T1000 (cell line): ENCODE results near the gene OXSR1.
"Not testable (repeated sequence)": the region's sequence is repeated elsewhere in the genome, so short reads cannot be mapped to it uniquely, and the experiment has no call there.

Source experiments
- DNase-seq: peaks from one replicate; lab custom pipeline; 2025; ENCODE audit warnings: mixed read lengths; lab: John Stamatoyannopoulos, UW

Gene OXSR1

DNA sequence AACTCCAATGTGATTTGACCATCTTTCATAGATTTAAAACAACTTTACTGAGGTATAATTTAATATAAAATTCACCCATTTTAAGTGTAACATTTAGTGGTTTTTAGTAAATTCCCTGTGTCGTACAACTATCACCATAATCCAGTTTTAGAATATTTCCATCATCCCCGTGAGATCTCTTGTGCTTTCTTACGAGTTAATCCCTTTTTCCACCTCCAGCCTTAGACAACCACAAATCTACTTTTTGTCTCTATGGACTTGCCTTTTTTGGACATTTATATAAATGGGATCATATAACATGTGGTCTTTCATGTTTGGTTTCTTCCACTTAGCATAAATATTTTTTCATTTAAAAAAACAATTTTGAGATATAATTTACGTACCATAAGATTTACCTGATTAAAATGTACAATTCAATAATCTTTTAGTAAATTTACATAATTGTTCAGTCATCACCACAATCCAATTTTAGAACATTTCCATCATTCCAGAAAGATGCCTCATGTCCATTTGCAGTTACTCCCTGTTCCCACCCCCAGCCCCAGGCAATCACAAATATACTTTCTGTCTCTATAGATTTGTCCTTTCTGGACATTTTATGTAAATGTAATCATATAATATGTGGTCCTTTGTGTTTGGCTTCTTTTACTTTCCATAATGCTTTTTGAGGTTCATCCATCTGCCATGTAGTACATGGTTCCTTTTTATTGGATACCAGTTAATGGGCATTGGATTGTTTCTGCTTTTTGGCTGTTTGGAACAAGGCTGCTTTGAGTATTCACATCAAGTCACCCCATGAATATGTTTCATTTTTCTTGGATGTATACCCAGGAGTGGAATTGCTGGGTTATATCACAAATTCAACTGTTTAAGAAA lies 3.1 kb downstream of the OXSR1 start:
- no peak for DNase-seq

DNA sequence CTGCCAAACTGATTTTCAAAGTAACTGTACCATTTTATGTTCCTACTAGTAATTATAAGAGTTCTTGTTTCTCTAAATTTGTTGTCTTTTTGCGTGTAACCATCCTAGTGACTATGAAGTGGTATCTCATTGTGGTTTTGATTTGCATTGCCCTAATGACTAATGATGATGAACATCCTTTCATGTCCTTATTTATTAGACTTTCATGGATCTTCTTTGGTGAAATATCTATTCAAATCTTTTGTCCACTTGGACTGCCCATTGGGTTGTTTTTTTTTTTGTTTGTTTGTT lies 3.6 kb downstream of the OXSR1 start:
- no peak for DNase-seq

GRCh38 chr3:38170722-38171121 lies 5.4 kb downstream of the OXSR1 start:
- DNase-seq, result no peak

DNA sequence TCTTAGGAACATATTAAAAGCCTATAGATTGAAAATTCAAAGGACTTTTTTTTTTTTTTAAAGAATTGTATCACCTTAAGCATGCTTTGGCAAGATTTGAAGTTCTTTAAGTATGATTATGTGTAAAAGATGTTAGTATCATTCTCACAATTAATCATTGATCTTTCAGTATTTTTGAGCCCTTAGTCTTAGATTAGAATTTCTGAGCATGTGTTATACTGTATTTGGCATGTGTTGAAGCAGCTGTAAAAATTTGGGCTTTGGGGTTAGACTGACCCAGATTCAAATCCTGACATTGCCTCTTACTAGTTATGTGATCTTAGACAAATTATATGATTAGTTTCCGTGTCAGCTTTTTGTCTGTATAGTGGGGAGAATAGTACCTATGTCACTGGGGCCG lies 6.3 kb downstream of the OXSR1 start:
- DNase-seq, result no peak

GRCh38 chr3:38173834-38174418 lies 8.6 kb downstream of the OXSR1 start:
- no peak for DNase-seq

GRCh38 chr3:38177181-38177580 lies 11.8 kb downstream of the OXSR1 start:
- no peak for DNase-seq

DNA sequence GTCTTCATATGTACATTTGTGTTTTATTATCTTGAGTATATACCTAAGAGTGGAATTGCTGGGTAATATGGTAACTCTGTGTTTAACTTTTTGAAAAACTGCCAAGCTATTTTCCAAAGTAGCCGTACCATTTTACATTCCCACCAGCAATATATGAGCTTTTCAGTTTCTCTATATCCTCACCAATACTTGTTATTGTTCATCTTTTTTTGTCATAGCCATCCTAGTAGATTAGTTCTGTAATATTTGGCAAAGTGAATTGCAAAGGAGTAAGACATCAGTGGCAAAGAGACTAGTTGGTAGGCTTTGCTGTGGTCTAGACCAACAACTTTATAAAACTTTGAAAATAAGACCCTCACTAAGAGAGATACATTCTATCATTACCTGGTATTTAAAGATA lies 21.4 kb downstream of the OXSR1 start:
- DNase-seq, result no peak

GRCh38 chr3:38190481-38190881 lies 25.1 kb downstream of the OXSR1 start:
- no peak for DNase-seq

GRCh38 chr3:38202931-38203330 lies 37.6 kb downstream of the OXSR1 start:
- DNase-seq, result not testable (repeated sequence)

DNA sequence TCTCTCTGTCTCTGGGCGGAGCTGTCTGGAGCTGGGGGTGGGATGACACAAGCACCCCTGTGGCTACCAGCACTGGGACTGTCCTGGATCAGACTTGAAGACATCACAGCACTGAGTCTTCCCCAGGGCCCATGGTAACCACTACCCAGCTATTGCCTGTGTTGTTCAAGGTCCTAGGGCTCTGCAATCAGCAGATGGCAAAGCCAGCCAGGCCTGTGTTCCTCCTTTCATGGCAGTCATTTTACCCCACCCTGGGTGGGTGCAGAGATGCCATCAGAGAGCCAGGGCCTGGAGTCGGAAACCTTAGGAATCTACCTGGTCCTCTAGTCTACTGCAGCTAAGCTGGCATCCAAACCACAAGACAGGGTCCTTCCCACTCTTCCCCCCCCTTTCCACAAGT lies 38.4 kb downstream of the OXSR1 start:
- no peak for DNase-seq

DNA sequence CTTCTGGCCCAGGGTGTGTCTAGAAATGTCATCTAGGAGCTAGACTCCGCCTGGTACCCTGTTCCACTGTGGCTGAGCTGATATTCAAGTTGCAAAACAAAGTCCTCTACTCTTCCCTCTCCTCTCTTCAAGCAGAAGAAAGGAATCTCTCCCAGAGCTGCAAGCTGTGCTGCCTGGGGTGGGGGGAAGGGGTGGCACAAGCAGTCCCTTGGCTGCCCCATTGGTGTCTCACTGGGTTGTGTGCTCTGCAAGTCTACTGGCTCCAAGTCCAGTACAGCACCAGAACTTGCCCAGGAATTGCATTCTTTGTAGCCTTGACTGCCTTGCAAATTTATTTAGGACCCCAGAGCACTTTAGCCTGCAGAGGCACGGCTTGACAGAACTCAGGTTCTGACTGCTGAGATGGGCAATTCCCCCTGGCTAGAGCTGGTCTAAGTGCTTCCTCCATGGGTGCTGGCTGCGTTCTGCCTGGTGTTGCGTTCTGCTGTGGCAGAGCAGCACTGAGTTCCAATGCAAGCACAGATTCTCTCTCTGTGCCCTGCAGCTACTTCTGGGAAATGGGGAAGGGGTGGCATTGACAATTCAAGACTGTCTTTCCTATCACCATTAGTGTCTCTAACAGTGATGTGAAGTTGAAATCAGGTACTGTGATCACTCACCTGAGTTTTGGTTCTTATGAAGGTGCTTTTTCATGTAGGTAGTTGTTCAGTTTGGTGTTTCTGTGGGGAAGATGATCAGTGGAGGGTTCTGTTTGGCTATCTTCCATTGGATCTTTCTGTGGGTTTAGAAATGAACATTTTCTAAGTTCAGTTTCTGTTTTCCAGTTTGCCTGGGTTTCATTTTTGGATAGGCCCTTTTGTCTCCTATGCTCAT lies 39.5 kb downstream of the OXSR1 start:
- DNase-seq, result no peak

DNA sequence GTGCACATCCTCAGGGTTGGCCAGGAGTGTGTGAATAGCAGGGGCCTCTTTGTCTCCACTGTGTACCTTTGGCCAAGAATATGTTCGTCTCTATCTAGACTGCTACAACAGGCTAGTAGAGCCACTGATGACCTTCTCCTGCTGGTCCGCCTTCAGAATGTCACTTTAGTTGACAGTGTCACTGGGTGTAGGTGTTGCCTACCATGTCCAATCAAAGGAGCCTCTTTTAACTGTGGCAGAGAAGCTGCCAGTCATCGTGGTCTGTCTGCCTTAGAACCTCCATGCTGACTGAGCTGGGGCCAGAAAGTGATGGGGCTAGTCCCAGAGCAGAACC lies 40.1 kb downstream of the OXSR1 start:
- no peak for DNase-seq

DNA sequence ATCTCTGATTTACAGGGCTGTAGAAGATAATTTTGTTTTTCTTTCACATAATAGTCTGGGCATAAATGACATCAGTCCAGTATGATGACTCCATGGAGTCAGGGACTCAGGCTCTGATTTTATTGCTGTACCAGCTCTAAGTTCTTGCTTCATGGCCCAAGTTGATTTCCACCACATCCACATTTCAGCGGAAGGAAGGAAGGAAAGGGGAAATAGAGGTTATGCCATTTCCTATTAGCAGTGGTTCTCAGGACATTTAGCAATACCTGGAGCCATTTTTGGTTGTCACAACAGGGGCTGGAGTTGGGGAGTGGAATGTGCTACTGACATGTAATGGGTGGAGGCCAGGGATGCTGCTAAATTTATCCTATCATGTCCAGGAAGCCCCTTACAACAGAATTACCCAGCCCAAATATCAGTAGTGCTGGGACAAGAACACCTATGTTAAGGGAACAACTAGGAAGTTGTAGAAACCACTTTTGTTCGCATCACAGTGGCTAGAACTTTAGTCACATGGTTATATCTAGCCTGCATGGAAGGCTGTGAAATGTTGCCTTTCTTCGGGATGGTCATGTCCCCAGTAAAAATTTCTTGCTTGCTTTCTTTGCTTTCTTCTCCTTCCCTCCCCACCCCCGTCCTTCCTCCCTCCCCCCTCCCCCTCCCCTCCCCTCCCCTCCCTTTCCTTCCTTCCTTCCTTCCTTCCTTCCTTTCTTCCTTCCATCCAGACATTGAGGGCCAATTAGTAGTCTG lies 42.1 kb downstream of the OXSR1 start:
- DNase-seq, result no peak

GRCh38 chr3:38210141-38210757 lies 44.9 kb downstream of the OXSR1 start:
- DNase-seq, result no peak

GRCh38 chr3:38212141-38212540 lies 46.8 kb downstream of the OXSR1 start:
- no peak for DNase-seq

GRCh38 chr3:38214560-38214959 lies 49.2 kb downstream of the OXSR1 start:
- DNase-seq, result no peak

- DNase-seq, result no peak
These were observed 54.4 kb downstream of the OXSR1 start for GRCh38 chr3:38219609-38220197.

DNA sequence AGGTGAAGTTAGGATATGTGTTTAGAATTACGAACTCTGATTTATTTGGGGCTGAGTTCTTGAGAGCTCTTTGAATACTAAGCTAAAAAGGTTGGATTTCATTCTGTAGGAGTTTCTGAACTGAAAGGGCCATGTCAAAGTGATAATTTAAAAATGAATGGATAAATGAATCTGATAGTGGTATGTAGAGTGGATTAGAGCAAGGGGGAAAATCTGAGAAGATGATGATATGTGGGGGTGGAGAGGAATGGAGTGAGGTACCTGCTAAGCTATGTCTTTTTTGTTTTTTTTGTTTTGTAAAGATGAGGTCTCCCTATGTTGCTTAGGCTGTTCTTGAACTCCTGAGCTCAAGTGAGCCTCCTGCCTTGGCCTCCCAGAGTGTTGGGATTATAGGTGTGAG lies 55.7 kb downstream of the OXSR1 start:
- DNase-seq, result no peak

DNA sequence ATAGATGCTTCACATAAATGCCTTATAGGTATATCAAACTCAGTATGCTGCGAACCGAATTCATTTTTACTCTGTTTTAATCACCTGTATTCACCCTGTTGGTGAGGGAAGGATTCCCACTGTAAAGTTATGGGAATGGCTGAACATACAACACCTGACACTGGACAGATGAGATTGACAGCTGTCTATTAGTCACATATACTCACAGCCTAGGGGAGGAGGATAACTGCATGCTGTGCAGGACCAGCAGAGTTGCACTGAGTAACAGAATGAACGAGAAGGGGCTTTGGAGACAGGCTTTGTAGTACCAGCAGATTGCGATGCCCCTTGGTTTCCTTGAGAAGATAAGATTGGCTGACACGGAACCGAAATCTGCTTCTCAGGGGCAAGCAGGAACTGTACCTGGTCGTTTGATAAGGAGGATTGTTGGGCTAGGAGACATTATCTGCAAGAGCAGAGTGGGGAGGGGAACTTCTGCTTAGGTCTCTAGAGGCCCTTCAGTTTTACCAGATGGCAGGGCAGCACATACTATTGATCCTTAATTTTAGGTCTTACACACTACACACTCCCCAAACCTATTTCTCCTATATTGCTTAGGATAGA lies 56.8 kb downstream of the OXSR1 start:
- no peak for DNase-seq

DNA sequence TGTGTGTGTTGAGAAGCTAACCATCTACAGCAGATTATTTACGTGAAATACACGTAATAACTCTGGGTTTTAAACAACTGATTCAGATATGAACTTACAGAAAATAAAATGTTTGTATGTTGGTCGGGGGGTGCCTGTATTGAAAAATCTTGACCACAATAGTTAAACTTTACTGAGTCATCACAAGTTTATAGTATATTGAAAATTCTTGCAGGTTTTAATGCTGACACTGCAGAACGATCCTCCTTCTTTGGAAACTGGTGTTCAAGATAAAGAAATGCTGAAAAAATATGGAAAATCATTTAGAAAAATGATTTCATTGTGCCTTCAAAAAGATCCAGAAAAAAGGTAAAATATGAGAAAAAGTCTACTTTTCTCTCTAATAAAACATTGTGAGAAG lies 59.0 kb downstream of the OXSR1 start:
- no peak for DNase-seq

DNA sequence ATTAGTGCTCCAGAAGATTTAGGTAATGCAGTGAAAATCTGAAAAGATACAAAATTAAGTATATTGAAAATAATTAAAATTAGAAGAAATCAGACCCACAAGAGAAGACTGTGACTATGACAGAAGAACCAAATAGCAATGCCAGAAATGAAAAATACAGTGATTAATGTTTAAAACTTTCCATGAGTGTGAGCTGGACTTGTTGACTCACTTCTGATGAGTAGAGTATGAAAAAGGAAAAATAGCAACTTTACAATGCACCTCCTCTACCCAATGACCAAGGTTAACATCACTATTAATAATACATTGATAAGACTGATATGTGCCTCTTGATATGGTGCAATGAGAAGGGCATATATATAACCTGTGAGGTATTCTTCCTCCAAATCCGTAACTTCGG lies 60.9 kb downstream of the OXSR1 start:
- DNase-seq, result no peak
